ENCODE measurements around the gene UGT1A7.
"Not testable (repeated sequence)": the region's sequence is repeated elsewhere in the genome, so short reads cannot be mapped to it uniquely, and the experiment has no call there.

UGT1A7 gene

GRCh38 chr2:233745073-233745755 is 63.5 kb downstream of the UGT1A7 start:
- no peak for TF ChIP-seq CTCF (IDR thresholded peaks at IDR 0.05; ENCODE audit: extremely low read depth, missing control alignments)
- DNase-seq (ENCODE audit: low spot score), result no peak

- DNase-seq (ENCODE audit: low spot score), result not testable (repeated sequence)
Observed at GRCh38 chr2:233745838-233746237, 64.1 kb downstream of the UGT1A7 start.

- TF ChIP-seq CTCF (IDR thresholded peaks at IDR 0.05; ENCODE audit: extremely low read depth, missing control alignments), result no peak
- DNase-seq (ENCODE audit: low spot score), result no peak
Observed at GRCh38 chr2:233746475-233747282, 65.0 kb downstream of the UGT1A7 start.

- no peak for TF ChIP-seq CTCF (IDR thresholded peaks at IDR 0.05; ENCODE audit: extremely low read depth, missing control alignments)
- no peak for DNase-seq (ENCODE audit: low spot score)
Observed at GRCh38 chr2:233747283-233747544, 65.5 kb downstream of the UGT1A7 start.

GRCh38 chr2:233750689-233751088 is 69.0 kb downstream of the UGT1A7 start:
- DNase-seq (ENCODE audit: low spot score), result not testable (repeated sequence)

- DNase-seq (ENCODE audit: low spot score), result not testable (repeated sequence)
Observed at GRCh38 chr2:233751212-233752009, 69.7 kb downstream of the UGT1A7 start.

- no peak for TF ChIP-seq CTCF (IDR thresholded peaks at IDR 0.05; ENCODE audit: extremely low read depth, missing control alignments)
- no peak for DNase-seq (ENCODE audit: low spot score)
Observed at GRCh38 chr2:233754872-233755611, 73.3 kb downstream of the UGT1A7 start.

- TF ChIP-seq CTCF (IDR thresholded peaks at IDR 0.05; ENCODE audit: extremely low read depth, missing control alignments), result no peak
- DNase-seq (ENCODE audit: low spot score), result no peak
Observed at GRCh38 chr2:233756429-233757081, 74.9 kb downstream of the UGT1A7 start.
